H1 (cell line): Measurements from ENCODE around the gene STXBP4.

Experiments used
- CEBPB ChIP-seq: IDR thresholded peaks from 2 replicates; pipeline ENCODE4 v1.6.1; 2012; ENCODE audit warnings: low read depth, low read length
- CTCF ChIP-seq, 3 experiments: IDR thresholded peaks; 1 replicate in 2 of 3; 2 replicates in 1 of 3; pipeline versions ENCODE4 v1.5.1 to v1.6.1; 2011; ENCODE audit warnings: low read length in 3 of 3, mild to moderate bottlenecking in 3 of 3, inconsistent platforms in 2 of 3, low read depth in 1 of 3, moderate library complexity in 1 of 3; ENCODE audit not compliant: insufficient read depth in 1 of 3; ENCODE audit errors: control extremely low read depth in 1 of 3
- E2F6 ChIP-seq: IDR thresholded peaks from 2 replicates; pipeline ENCODE4 v1.6.1; 2012; ENCODE audit warnings: inconsistent platforms
- EP300 ChIP-seq, 2 experiments: IDR thresholded peaks; 1 replicate in 1 of 2; 2 replicates in 1 of 2; pipeline ENCODE4 v1.6.1; 2011 to 2012; ENCODE audit warnings: low read depth in 2 of 2, low read length in 2 of 2, mild to moderate bottlenecking in 2 of 2, borderline replicate concordance in 1 of 2, inconsistent platforms in 1 of 2, moderate library complexity in 1 of 2
- EZH2 ChIP-seq: fragments of 200-600 bp; sonication (generic); IDR thresholded peaks from 2 replicates; pipeline ENCODE4 v1.7.1; 2012; ENCODE audit warnings: low read depth, mild to moderate bottlenecking, moderate library complexity, low read length, inconsistent platforms; ENCODE audit not compliant: severe bottlenecking
- MAFK ChIP-seq: IDR thresholded peaks from 2 replicates; pipeline ENCODE4 v1.6.1; 2012; ENCODE audit warnings: low read depth, mild to moderate bottlenecking, improper control_type of control experiment, low read length
- POLR2A ChIP-seq, 2 experiments: IDR thresholded peaks; 1 replicate in 1 of 2; 2 replicates in 1 of 2; pipeline ENCODE4 v1.6.1; 2011; ENCODE audit warnings: low read depth in 2 of 2, low read length in 2 of 2, mild to moderate bottlenecking in 2 of 2; ENCODE audit errors: control extremely low read depth in 1 of 2
- POLR2AphosphoS5 ChIP-seq: IDR thresholded peaks from 2 replicates; pipeline ENCODE4 v1.6.1; 2011; ENCODE audit warnings: low read depth, low read length
- TAF7 ChIP-seq: optimal IDR thresholded peaks from 2 replicates; pipeline ENCODE3; 2011; ENCODE audit warnings: low read depth, mild to moderate bottlenecking, inconsistent platforms, low read length, moderate library complexity, borderline replicate concordance
- ZNF274 ChIP-seq: IDR thresholded peaks from 2 replicates; pipeline ENCODE4 v1.7.0; 2012; ENCODE audit warnings: low read length, borderline replicate concordance; ENCODE audit errors: extremely low read depth

- TF ChIP-seq ZNF274 (no peak), EP300 (IDR thresholded peaks at IDR 0.05; ENCODE audit: borderline replicate concordance in 1 of 2, low read depth in 2 of 2, low read length in 2 of 2) (no peak), E2F6 (no peak), MAFK (no peak), POLR2AphosphoS5 (no peak), EZH2 (no peak), POLR2A (IDR thresholded peaks at IDR 0.05; ENCODE audit: control extremely low read depth in 1 of 2, low read depth in 2 of 2, low read length in 2 of 2) (no peak), CEBPB (no peak), CTCF (IDR thresholded peaks at IDR 0.05; ENCODE audit: control extremely low read depth in 1 of 3, insufficient read depth in 1 of 3, low read depth in 1 of 3, low read length in 3 of 3) (no peak), TAF7 (no peak)
Observed at GRCh38 chr17:55212880-55213279, 244.3 kb downstream of the STXBP4 start.
